CD14-positive monocyte (primary cell): ENCODE results near the gene CELF2. TPM values are rescaled to one million over a fixed set of nuclear protein-coding genes. Genes with fewer than 3 reads are reported as not detected.

Experiments
- DNase-seq, 3 donors: peaks; one replicate each; pipeline ENCODE4 v3.0.0-alpha.2; 2011 to 2022
- H2AFZ ChIP-seq: 2 replicates; pipeline ENCODE4 v1.6.0; 2012; ENCODE audit warnings: mild to moderate bottlenecking, low read depth, low read length, inconsistent platforms; ENCODE audit not compliant: insufficient read depth, poor library complexity, severe bottlenecking
- H3K27ac ChIP-seq, 2 donors: 1 replicate in 1 of 2; 2 replicates in 1 of 2; pipeline ENCODE4 v1.5.1; 2012 to 2013; ENCODE audit warnings: low read length in 2 of 2, control low read depth in 1 of 2, inconsistent platforms in 1 of 2, low read depth in 1 of 2, mild to moderate bottlenecking in 1 of 2
- H3K27me3 ChIP-seq, 2 donors: one replicate each; pipeline versions ENCODE4 v1.6.0 to v1.6.1; 2011 to 2013; ENCODE audit warnings: low read length in 2 of 2; ENCODE audit not compliant: control insufficient read depth in 2 of 2, insufficient read depth in 2 of 2
- H3K36me3 ChIP-seq, 2 donors: replicated peaks in 1 of 2; 1 replicate in 1 of 2; 2 replicates in 1 of 2; pipeline versions ENCODE4 v1.5.1 to v1.6.1; 2012 to 2013; ENCODE audit warnings: low read length in 2 of 2, control low read depth in 1 of 2, inconsistent platforms in 1 of 2, mild to moderate bottlenecking in 1 of 2; ENCODE audit not compliant: insufficient read depth in 2 of 2, control insufficient read depth in 1 of 2
- H3K4me1 ChIP-seq, 2 donors: 1 replicate in 1 of 2; 2 replicates in 1 of 2; pipeline versions ENCODE4 v1.5.1 to v1.6.1; 2012 to 2013; ENCODE audit warnings: low read length in 2 of 2, control low read depth in 1 of 2, inconsistent platforms in 1 of 2, mild to moderate bottlenecking in 1 of 2, moderate library complexity in 1 of 2; ENCODE audit not compliant: insufficient read depth in 2 of 2, control insufficient read depth in 1 of 2
- H3K4me2 ChIP-seq: replicated peaks from 2 replicates; pipeline ENCODE3; 2012; ENCODE audit warnings: low read length, moderate library complexity, mild to moderate bottlenecking; ENCODE audit not compliant: poor library complexity, severe bottlenecking; ENCODE audit errors: extremely low read depth
- H3K4me3 ChIP-seq, 3 experiments: fragments of 200-600 bp in 1 of 3; sonication (generic) in 1 of 3; replicated peaks in 1 of 3; 1 replicate in 2 of 3; 2 replicates in 1 of 3; pipeline ENCODE4 v1.5.1; 2011 to 2013; ENCODE audit warnings: low read length in 3 of 3, mild to moderate bottlenecking in 3 of 3, control low read depth in 2 of 3, low read depth in 2 of 3, inconsistent platforms in 1 of 3, moderate library complexity in 1 of 3
- H3K79me2 ChIP-seq: 2 replicates; pipeline ENCODE4 v1.6.0; 2012; ENCODE audit warnings: mild to moderate bottlenecking, control low read depth, inconsistent platforms, low read length, moderate library complexity; ENCODE audit not compliant: insufficient read depth
- H3K9ac ChIP-seq: 2 replicates; pipeline ENCODE4 v1.6.0; 2017; ENCODE audit warnings: low read length, mild to moderate bottlenecking; ENCODE audit not compliant: insufficient read depth, poor library complexity, severe bottlenecking
- H3K9me3 ChIP-seq, 2 donors: replicated peaks in 1 of 2; 1 replicate in 1 of 2; 2 replicates in 1 of 2; pipeline versions ENCODE4 v1.5.1 to v1.6.1; 2012 to 2013; ENCODE audit warnings: low read length in 2 of 2, control low read depth in 1 of 2; ENCODE audit not compliant: control insufficient read depth in 1 of 2, insufficient read depth in 1 of 2
- H4K20me1 ChIP-seq: 2 replicates; pipeline ENCODE4 v1.6.0; 2012; ENCODE audit warnings: mild to moderate bottlenecking, low read length, control low read depth, moderate library complexity; ENCODE audit not compliant: insufficient read depth
- H3K27ac Mint-ChIP-seq, 7 donors: one replicate each; pipeline ENCODE4 v1.8.0; 2020; ENCODE audit warnings: mild to moderate bottlenecking in 7 of 7, mixed read lengths in 7 of 7, moderate library complexity in 6 of 7, inconsistent platforms in 2 of 7
- H3K27me3 Mint-ChIP-seq, 3 donors: one replicate each; pipeline ENCODE4 v1.8.0; 2021 to 2022; ENCODE audit warnings: low read depth in 3 of 3, mild to moderate bottlenecking in 3 of 3, mixed read lengths in 3 of 3, moderate library complexity in 3 of 3, inconsistent platforms in 1 of 3
- H3K36me3 Mint-ChIP-seq, 2 donors: one replicate each; pipeline ENCODE4 v1.8.0; 2020; ENCODE audit warnings: mixed read lengths in 2 of 2, inconsistent platforms in 1 of 2, mild to moderate bottlenecking in 1 of 2
- H3K4me1 Mint-ChIP-seq: one replicate; pipeline ENCODE4 v1.8.0; 2020; ENCODE audit warnings: mild to moderate bottlenecking, mixed read lengths
- H3K4me3 Mint-ChIP-seq, 2 donors: one replicate each; pipeline ENCODE4 v1.8.0; 2020; ENCODE audit warnings: mild to moderate bottlenecking in 2 of 2, mixed read lengths in 2 of 2, moderate library complexity in 1 of 2
- H3K9me3 Mint-ChIP-seq, 7 donors: one replicate each; pipeline ENCODE4 v1.8.0; 2020 to 2022; ENCODE audit warnings: mixed read lengths in 7 of 7, mild to moderate bottlenecking in 6 of 7, moderate library complexity in 6 of 7, inconsistent platforms in 2 of 7
- CTCF ChIP-seq: fragments of 200-600 bp; IDR thresholded peaks from one replicate; pipeline ENCODE4 v1.8.0; 2022; ENCODE audit warnings: antibody characterized with exemption, mild to moderate bottlenecking
- WGBS: methylation state at CpG from one replicate; pipeline ENCODE4 v1.1.5; 2013; ENCODE audit warnings: missing lambda C conversion rate; ENCODE audit not compliant: insufficient coverage; 5-methylcytosine and 5-hydroxymethylcytosine counted together
- intact Hi-C, 2 donors: fragments of 100-400 bp; cut with micrococcal nuclease; formaldehyde crosslinking; loops; one replicate each; pipeline versions ENCODE4 v1.15.0 to v1.15.1; 2023
- polyA plus RNA-seq, 3 donors: library from polyadenylated mRNA; depleted of rRNA in 1 of 3; unstranded in 2 of 3; stranded (reverse) in 1 of 3; fragments of 300-500 nt in 2 of 3; fragments of >200 nt in 1 of 3; fragmentation: Illumina TruSeq in 2 of 3; gene quantifications; 1 replicate in 2 of 3; 2 replicates in 1 of 3; pipeline ENCODE4 v1.2.3, GENCODE V29; 2012 to 2021

CELF2 gene
- polyA plus RNA-seq, 3 donors = 53.5 to 93.3 (median 80.5) TPM

- Mint-ChIP-seq H3K27ac (no peak overlapping the region), H3K9me3 (peaks cover 0 to 11% (median 6%) of the 10 kb centered on the region in 7 donors), H3K36me3 (no peaks in the 10 kb centered on the region), H3K27me3 (peaks cover 72 to 88% (median 80%) of the 10 kb centered on the region in 3 donors), H3K4me3 (peak overlapping the region; percentile 72 to 86), H3K4me1 (peaks cover 11% of the 10 kb centered on the region)
- Histone ChIP-seq H3K27ac (no peak overlapping the region), H3K9me3 (peaks cover 0 to 6% of the 10 kb centered on the region in 2 donors), H3K4me1 (peaks cover 9 to 15% of the 10 kb centered on the region in 2 donors), H4K20me1 (no peaks in the 10 kb centered on the region), H3K79me2 (no peaks in the 10 kb centered on the region), H3K4me3 (peak overlapping the region in 2 of 3 experiments; percentile 50 to 65), H3K4me2 (peak overlapping the region; percentile 76), H2AFZ (peak overlapping the region; percentile 64), H3K9ac (no peak overlapping the region), H3K36me3 (no peaks in the 10 kb centered on the region), H3K27me3 (peaks cover 84 to 86% of the 10 kb centered on the region in 2 donors)
- intact Hi-C loops = no loop called here
- 0% methylated on average over 30 of the region's 57 CpGs for WGBS
- no peak for TF ChIP-seq CTCF
- no peak for DNase-seq
These were observed 765 bp downstream of the CELF2 start for GRCh38 chr10:11018432-11018841.

- Mint-ChIP-seq H3K9me3 (peaks cover 0 to 11% (median 6%) of the 10 kb centered on the region in 7 donors), H3K27ac (no peak overlapping the region), H3K4me3 (peak overlapping the region; percentile 72 to 86), H3K36me3 (no peaks in the 10 kb centered on the region), H3K4me1 (peaks cover 11% of the 10 kb centered on the region), H3K27me3 (peaks cover 74 to 91% (median 80%) of the 10 kb centered on the region in 3 donors)
- Histone ChIP-seq H3K4me1 (peaks cover 9 to 15% of the 10 kb centered on the region in 2 donors), H3K4me2 (peak overlapping the region; percentile 76), H3K79me2 (no peaks in the 10 kb centered on the region), H3K4me3 (peak overlapping the region in 1 of 3 experiments; percentile 65), H3K9me3 (peaks cover 0 to 6% of the 10 kb centered on the region in 2 donors), H3K36me3 (no peaks in the 10 kb centered on the region), H3K9ac (no peak overlapping the region), H2AFZ (no peak overlapping the region), H4K20me1 (no peaks in the 10 kb centered on the region), H3K27me3 (peaks cover 85 to 86% of the 10 kb centered on the region in 2 donors), H3K27ac (no peak overlapping the region)
- no peak for TF ChIP-seq CTCF
- DNase-seq = no peak
- intact Hi-C loops = no loop called here
- WGBS = 42% methylated on average over 9 of the region's 11 CpGs
These were observed 1.4 kb downstream of the CELF2 start for GRCh38 chr10:11018855-11019631.
